ENCODE data around the gene TMEM244.
"Not testable (repeated sequence)": the region's sequence is repeated elsewhere in the genome, so short reads cannot be mapped to it uniquely, and the experiment has no call there.

Gene TMEM244

DNA sequence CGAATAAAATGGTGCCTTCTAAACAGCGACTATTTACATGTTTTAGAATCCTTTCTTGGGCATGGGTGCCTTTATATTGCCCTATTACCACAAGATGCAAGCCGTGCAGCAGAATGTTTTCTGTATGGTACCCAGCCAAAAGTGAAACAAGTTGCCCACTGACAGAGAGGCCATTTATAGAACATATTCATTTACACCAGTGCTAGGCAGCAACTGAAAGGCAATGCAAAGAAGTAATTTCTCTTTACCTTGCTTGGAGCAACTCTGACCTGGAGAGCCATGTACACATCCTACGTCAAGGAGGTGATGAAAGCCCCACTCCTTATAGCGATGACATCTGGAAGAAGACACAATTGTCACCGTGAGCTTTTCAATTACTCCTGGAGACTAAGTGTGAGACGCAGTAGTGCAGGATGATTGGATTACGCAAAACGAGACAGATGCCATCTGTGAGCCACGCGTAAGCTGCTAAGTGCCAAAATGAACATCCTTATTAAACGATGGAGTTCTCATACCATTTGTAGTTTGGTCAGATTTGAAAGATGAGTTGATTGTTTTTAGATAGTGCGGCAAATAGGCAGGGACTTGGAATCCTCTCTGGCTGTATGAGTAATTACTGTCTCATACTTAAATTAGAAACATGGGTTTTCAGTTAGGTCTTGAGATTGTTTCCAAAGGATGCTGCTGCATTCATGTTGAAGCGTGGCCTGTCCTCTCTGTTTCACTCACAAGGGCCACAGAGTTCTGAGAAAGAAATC, at the start of gene TMEM244:
Gene TMEM244 (minus strand): TSS at position 408 of the 758 bp plus-strand sequence. CDS start 127 bp downstream, at position 281.
- DNase-seq (ENCODE audit: low read depth, low spot score) = no peak

GRCh38 chr6:129908858-129909257, 47.7 kb upstream of the TMEM244 start:
- no peak for DNase-seq (ENCODE audit: low read depth, low spot score)

- no peak for DNase-seq (ENCODE audit: low read depth, low spot score)
These were observed 47.2 kb upstream of the TMEM244 start for GRCh38 chr6:129908356-129908755.

DNA sequence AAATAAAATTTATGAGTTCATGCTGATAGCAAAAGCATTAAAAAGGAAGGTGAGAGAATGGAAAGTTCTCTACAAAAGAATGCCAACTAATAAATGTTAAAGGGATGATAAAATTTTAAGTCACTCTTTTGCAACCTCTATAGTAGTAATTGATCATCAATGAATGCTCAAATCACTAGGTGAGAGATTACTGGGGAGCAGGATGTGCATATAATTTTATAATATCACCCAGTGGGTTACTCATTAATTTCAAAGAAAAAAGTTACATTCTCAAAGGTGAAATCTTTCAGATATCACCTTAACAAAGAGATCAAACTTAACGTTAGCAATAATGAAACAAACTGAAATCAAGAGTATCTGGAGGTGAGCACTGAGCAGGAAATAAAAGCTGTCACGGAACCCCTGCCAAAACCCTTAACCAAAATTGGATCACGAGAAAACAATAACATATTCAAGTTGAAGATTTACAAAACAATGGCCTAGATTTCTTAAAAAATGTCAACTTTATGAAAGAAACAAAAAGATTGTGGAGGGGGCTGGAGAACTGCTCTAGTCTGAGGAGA, 45.5 kb upstream of the TMEM244 start:
- no peak for DNase-seq (ENCODE audit: low read depth, low spot score)

GRCh38 chr6:129903082-129903481, 42.0 kb upstream of the TMEM244 start:
- DNase-seq (ENCODE audit: low read depth, low spot score) = no peak

DNA sequence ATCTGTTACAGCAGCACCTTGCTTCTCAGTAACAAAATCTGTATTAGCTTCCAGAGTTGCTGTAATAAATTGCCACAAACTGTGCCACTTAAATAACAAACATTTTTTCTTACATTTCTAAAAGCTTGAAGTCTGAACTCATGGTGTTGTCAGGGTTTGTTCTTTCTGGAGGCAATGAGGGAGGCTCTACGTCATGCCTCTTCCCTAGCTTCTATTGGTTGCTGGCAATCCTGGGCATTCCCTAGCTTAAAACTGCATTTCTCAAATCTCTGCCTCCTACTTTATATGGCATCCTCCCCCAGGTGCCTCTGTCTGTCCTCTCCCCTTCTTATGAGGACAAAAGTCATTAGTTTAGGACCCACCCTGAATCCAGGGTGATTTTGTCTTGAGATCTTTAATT, 41.6 kb upstream of the TMEM244 start:
- DNase-seq (ENCODE audit: low read depth, low spot score) = no peak

GRCh38 chr6:129901910-129902309, 40.8 kb upstream of the TMEM244 start:
- DNase-seq (ENCODE audit: low read depth, low spot score) = no peak

GRCh38 chr6:129895692-129896091, 34.6 kb upstream of the TMEM244 start:
- no peak for DNase-seq (ENCODE audit: low read depth, low spot score)

- no peak for DNase-seq (ENCODE audit: low read depth, low spot score)
These were observed 33.8 kb upstream of the TMEM244 start for GRCh38 chr6:129894921-129895320.

- DNase-seq (ENCODE audit: low read depth, low spot score) = no peak
These were observed 32.5 kb upstream of the TMEM244 start for GRCh38 chr6:129893640-129894039.

- no peak for DNase-seq (ENCODE audit: low read depth, low spot score)
These were observed 29.6 kb upstream of the TMEM244 start for GRCh38 chr6:129890701-129891100.

DNA sequence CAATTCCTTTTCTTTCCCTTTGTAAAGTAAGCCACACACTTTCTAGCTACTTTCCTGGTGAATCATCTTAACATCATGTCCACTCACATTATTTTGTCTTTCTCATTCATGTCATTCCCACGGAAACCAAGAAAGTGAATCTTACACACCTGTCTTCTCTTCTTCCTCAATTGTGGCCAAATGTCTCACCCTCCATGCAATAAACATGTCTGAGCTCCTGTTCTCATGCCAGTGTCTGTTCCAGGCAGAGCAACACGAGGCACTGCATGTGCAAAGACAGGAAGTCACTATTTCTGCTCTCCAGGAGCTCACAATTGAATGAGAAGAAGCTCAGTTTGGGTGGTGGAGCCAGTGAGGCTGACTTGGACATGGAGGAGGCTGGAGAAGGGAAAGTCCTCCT, 29.0 kb upstream of the TMEM244 start:
- DNase-seq (ENCODE audit: low read depth, low spot score) = no peak

DNA sequence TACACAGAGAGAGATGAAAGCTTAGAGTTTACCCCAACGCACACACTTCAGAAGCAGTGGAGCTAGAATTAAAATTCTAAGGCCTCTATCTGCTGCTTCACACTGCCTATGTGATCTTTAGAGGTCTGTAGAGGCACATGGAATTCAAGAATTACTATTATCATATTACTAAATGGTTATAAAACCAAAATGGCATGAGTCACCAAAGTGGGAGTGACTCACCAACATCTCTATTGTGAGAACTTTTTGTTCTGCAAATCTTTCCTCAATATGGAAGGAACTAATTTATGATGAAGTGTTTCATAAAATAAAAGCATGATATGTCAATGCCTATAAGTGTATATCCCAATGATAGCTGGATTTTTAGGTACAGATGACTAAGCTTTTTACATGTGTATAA, 28.5 kb upstream of the TMEM244 start:
- no peak for DNase-seq (ENCODE audit: low read depth, low spot score)

- no peak for DNase-seq (ENCODE audit: low read depth, low spot score)
These were observed 25.5 kb upstream of the TMEM244 start for GRCh38 chr6:129886401-129887155.

- DNase-seq (ENCODE audit: low read depth, low spot score) = no peak
These were observed 23.1 kb upstream of the TMEM244 start for GRCh38 chr6:129884211-129884610.

GRCh38 chr6:129882510-129883023, 21.5 kb upstream of the TMEM244 start:
- DNase-seq (ENCODE audit: low read depth, low spot score) = no peak

- not testable (repeated sequence) for DNase-seq (ENCODE audit: low read depth, low spot score)
These were observed 16.8 kb upstream of the TMEM244 start for GRCh38 chr6:129877894-129878293.

DNA sequence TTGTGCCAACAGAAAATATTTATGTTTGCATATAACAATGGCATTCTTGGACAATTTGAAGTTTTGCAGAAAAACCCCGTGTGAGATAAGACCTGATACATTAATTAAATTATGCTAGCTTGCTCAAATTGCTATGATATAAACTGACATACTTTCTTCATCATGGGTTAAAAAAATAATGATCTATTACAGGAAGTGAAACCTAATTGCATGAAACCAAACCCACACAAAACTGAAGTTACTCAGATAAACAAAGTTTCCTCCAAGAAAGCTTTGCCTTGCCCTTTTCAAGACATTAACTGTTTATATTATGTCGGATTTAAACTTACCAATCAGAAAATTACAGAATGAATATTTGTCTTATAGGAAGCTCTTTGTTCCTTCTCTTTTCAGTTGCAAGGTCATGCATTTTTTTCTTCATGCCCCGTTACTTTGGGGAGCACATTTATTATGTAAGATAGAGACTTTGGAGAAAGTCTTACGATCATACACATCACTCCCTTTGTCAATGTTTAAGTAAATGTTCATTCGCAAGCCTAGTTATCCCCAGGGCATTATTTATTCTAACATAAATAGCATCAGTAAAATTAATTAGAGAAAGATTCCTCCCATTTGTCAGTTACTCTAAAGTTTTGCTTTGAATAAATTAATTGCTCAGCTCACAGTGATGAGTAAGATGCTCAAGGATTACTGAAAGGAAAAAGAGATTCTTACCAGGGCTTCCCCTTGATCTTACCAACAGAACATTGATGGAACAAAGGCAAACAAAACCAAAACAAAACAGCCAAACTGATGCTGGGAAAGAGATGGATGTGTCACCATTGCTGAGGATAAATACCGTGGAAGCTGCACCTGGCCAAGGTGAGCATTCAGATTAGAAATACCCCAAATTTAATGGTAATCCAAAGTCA, 14.8 kb upstream of the TMEM244 start:
- no peak for DNase-seq (ENCODE audit: low read depth, low spot score)

- DNase-seq (ENCODE audit: low read depth, low spot score) = no peak
These were observed 13.7 kb upstream of the TMEM244 start for GRCh38 chr6:129874837-129875236.

DNA sequence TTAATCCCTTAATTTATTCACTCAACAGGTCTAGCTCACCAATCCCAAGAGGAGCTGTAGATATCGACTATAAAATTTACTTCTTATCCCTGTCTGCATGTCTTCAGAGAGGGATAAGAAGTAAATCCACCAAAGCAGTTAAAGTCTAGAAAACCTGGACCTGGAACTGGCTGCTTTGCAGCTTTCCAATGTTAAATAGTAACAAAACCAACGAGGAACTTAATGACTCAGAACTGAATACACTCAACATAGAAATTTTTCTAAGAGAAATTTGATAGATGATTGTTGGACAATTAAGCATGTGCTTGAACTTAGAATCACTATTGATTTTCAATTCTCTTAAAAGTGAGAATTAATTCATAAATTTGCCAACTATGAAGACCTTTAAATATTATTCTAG, 11.5 kb upstream of the TMEM244 start:
- no peak for DNase-seq (ENCODE audit: low read depth, low spot score)

- DNase-seq (ENCODE audit: low read depth, low spot score) = no peak
These were observed 10.1 kb upstream of the TMEM244 start for GRCh38 chr6:129871221-129871620.

All from activated CD4-positive, CD25-positive, alpha-beta regulatory T cell treated with anti-CD3 and anti-CD28 coated beads, Interleukin-2, amount 50 U/mL, for 16 hours (primary cell).